Activated CD4-positive, alpha-beta T cell treated with anti-CD3 and anti-CD28 coated beads, Interleukin-10, Interleukin-2, amounts not matched to agents 100 ng/mL and 50 ng/mL, durations not matched to agents 16 hours and 8 hours (primary cell): Measurements from ENCODE around the gene ARTN.

ENCODE experiments used
- DNase-seq: peaks from one replicate; pipeline ENCODE4 v3.0.0-alpha.2; 2020

ARTN gene

GRCh38 chr1:43933386-43934100 lies at the start of gene ARTN:
TSS of gene ARTN (plus strand) at chr1:43933801. CDS start at chr1:43935657, 1,856 bp downstream.
- no peak for DNase-seq

GRCh38 chr1:43885279-43885801 lies 48.3 kb upstream of the ARTN start:
- DNase-seq, result no peak

GRCh38 chr1:43887748-43888147 lies 45.9 kb upstream of the ARTN start:
- no peak for DNase-seq

GRCh38 chr1:43890815-43891214 lies 42.8 kb upstream of the ARTN start:
- no peak for DNase-seq

GRCh38 chr1:43893006-43893405 lies 40.6 kb upstream of the ARTN start:
- no peak for DNase-seq

- DNase-seq, result no peak
Measured at GRCh38 chr1:43898981-43899380, 34.6 kb upstream of the ARTN start.

GRCh38 chr1:43900386-43900785 lies 33.2 kb upstream of the ARTN start:
- DNase-seq, result no peak

GRCh38 chr1:43901196-43901961 lies 32.2 kb upstream of the ARTN start:
- DNase-seq, result no peak

- DNase-seq, result no peak
Measured at GRCh38 chr1:43902058-43902831, 31.4 kb upstream of the ARTN start.

GRCh38 chr1:43904660-43905551 lies 28.7 kb upstream of the ARTN start:
- no peak for DNase-seq

- no peak for DNase-seq
Measured at GRCh38 chr1:43908226-43908625, 25.4 kb upstream of the ARTN start.

- DNase-seq, result no peak
Measured at GRCh38 chr1:43908858-43909257, 24.7 kb upstream of the ARTN start.

- no peak for DNase-seq
Measured at GRCh38 chr1:43910343-43910742, 23.3 kb upstream of the ARTN start.

GRCh38 chr1:43912607-43913006 lies 21.0 kb upstream of the ARTN start:
- DNase-seq, result no peak

GRCh38 chr1:43913051-43913501 lies 20.5 kb upstream of the ARTN start:
- no peak for DNase-seq

GRCh38 chr1:43913666-43914360 lies 19.8 kb upstream of the ARTN start:
- no peak for DNase-seq

- DNase-seq, result no peak
Measured at GRCh38 chr1:43914576-43915525, 18.8 kb upstream of the ARTN start.

GRCh38 chr1:43919906-43920305 lies 13.7 kb upstream of the ARTN start:
- no peak for DNase-seq

GRCh38 chr1:43921022-43921421 lies 12.6 kb upstream of the ARTN start:
- DNase-seq, result no peak

GRCh38 chr1:43924516-43924915 lies 9.1 kb upstream of the ARTN start:
- DNase-seq, result no peak
